ENCODE results near the gene LRRC61.
"Not testable (repeated sequence)": the region's sequence is repeated elsewhere in the genome, so short reads cannot be mapped to it uniquely, and the experiment has no call there.

Gene LRRC61

GRCh38 chr7:150306377-150306776, 16.8 kb upstream of the LRRC61 start:
- CTCF ChIA-PET, result interaction anchor here (0.9 kb wide), 1 partner anchor 127 kb away, joined by 3 read pairs; no protein-coding TSS in a partner anchor
- POLR2A ChIA-PET; H3K4me1 ChIP-seq (ENCODE audit: control insufficient read depth, insufficient read depth, low read length); H3K4me3 ChIP-seq (ENCODE audit: low read depth, low read length); H3K9me3 ChIP-seq (ENCODE audit: control insufficient read depth, insufficient read depth, low read depth, low read length); H3K27ac ChIP-seq (ENCODE audit: extremely low read depth, low read depth, low read length); H3K36me3 ChIP-seq (ENCODE audit: control insufficient read depth in 2 of 2, insufficient read depth in 1 of 2, low read length in 2 of 2): not testable (repeated sequence)
- TF ChIP-seq SCRT1 (tag by site-specific recombination; IDR thresholded peaks at IDR 0.05; ENCODE audit: borderline replicate concordance) (0 out of 2 replicates have a peak, but pooled peaks have one; percentile 16), SCRT2 (tag by site-specific recombination; IDR thresholded peaks at IDR 0.05) (peak; percentile 47; the same call in 1 of the 2 replicates)

- POLR2A ChIA-PET, result no interaction called here
- Histone ChIP-seq H3K36me3 (ENCODE audit: control insufficient read depth in 2 of 2, insufficient read depth in 1 of 2, low read length in 2 of 2) (no peaks in the 10 kb centered on the region), H3K27ac (ENCODE audit: extremely low read depth, low read depth, low read length) (no peak overlapping the region), H3K9me3 (ENCODE audit: control insufficient read depth, insufficient read depth, low read depth, low read length) (no peaks in the 10 kb centered on the region), H3K4me1 (ENCODE audit: control insufficient read depth, insufficient read depth, low read length) (no peaks in the 10 kb centered on the region), H3K4me3 (ENCODE audit: low read depth, low read length) (no peak overlapping the region)
- CTCF ChIA-PET, result interaction anchor here (0.7 to 0.9 kb wide), 2 partner anchors 126 to 330 kb away, joined by 3 read pairs; no protein-coding TSS in a partner anchor
- peak; percentile 43 for TF ChIP-seq SETDB1 (IDR thresholded peaks at IDR 0.05; ENCODE audit: insufficient read length, low read length)
- no peak for TF ChIP-seq ZNF133 (tag by site-specific recombination; IDR thresholded peaks at IDR 0.05)
These were observed 16.0 kb upstream of the LRRC61 start for GRCh38 chr7:150307129-150307528.

- ChIA-PET CTCF (interaction anchor here (0.7 to 0.9 kb wide), 2 partner anchors 114 to 331 kb away, joined by 3 to 5 read pairs; no protein-coding TSS in a partner anchor), POLR2A (interaction anchor here (0.7 kb wide), 1 partner anchor 47 kb away, joined by 3 read pairs; no protein-coding TSS in a partner anchor)
- Histone ChIP-seq H3K36me3 (ENCODE audit: control insufficient read depth in 2 of 2, insufficient read depth in 1 of 2, low read length in 2 of 2) (no peaks in the 10 kb centered on the region), H3K4me1 (ENCODE audit: control insufficient read depth, insufficient read depth, low read length) (no peaks in the 10 kb centered on the region), H3K4me3 (ENCODE audit: low read depth, low read length) (no peak overlapping the region), H3K27ac (ENCODE audit: extremely low read depth, low read depth, low read length) (no peak overlapping the region), H3K9me3 (ENCODE audit: control insufficient read depth, insufficient read depth, low read depth, low read length) (no peaks in the 10 kb centered on the region)
- no peak for TF ChIP-seq ZNF585B (tag by site-specific recombination; IDR thresholded peaks at IDR 0.05)
These were observed 15.3 kb upstream of the LRRC61 start for GRCh38 chr7:150307904-150308303.

GRCh38 chr7:150308575-150308974, 14.6 kb upstream of the LRRC61 start:
- no peaks in the 10 kb centered on the region for H3K36me3 ChIP-seq (ENCODE audit: control insufficient read depth in 2 of 2, insufficient read depth in 1 of 2, low read length in 2 of 2)
- TF ChIP-seq ZNF664 (tag by site-specific recombination; IDR thresholded peaks at IDR 0.05), result no peak
- TF ChIP-seq HIC1 (tag by site-specific recombination; IDR thresholded peaks at IDR 0.05), result no peak
- no peak for TF ChIP-seq ZNF501 (tag by site-specific recombination; IDR thresholded peaks at IDR 0.05)
- no peak for TF ChIP-seq ZNF843 (tag by site-specific recombination; IDR thresholded peaks at IDR 0.05)
- ChIA-PET CTCF (interaction anchor here (0.6 to 0.9 kb wide), 4 partner anchors 11 to 480 kb away, joined by 3 to 5 read pairs (median 4); no protein-coding TSS in a partner anchor), POLR2A (interaction anchor here (0.7 kb wide), 1 partner anchor 46 kb away, joined by 3 read pairs; no protein-coding TSS in a partner anchor)
- H3K4me3 ChIP-seq (ENCODE audit: low read depth, low read length), result no peak overlapping the region
- no peaks in the 10 kb centered on the region for H3K4me1 ChIP-seq (ENCODE audit: control insufficient read depth, insufficient read depth, low read length)
- no peaks in the 10 kb centered on the region for H3K9me3 ChIP-seq (ENCODE audit: control insufficient read depth, insufficient read depth, low read depth, low read length)
- no peak overlapping the region for H3K27ac ChIP-seq (ENCODE audit: extremely low read depth, low read depth, low read length)

- Histone ChIP-seq H3K36me3 (ENCODE audit: control insufficient read depth in 2 of 2, insufficient read depth in 1 of 2, low read length in 2 of 2) (no peaks in the 10 kb centered on the region), H3K4me3 (ENCODE audit: low read depth, low read length) (no peak overlapping the region), H3K4me1 (ENCODE audit: control insufficient read depth, insufficient read depth, low read length) (no peaks in the 10 kb centered on the region), H3K27ac (ENCODE audit: extremely low read depth, low read depth, low read length) (no peak overlapping the region), H3K9me3 (ENCODE audit: control insufficient read depth, insufficient read depth, low read depth, low read length) (no peaks in the 10 kb centered on the region)
- POLR2A ChIA-PET, result no interaction called here
- TF ChIP-seq ZNF223 (tag by site-specific recombination; IDR thresholded peaks at IDR 0.05) (no peak), PRDM1 (tag by site-specific recombination; IDR thresholded peaks at IDR 0.05) (no peak), ZNF830 (tag by site-specific recombination; IDR thresholded peaks at IDR 0.05; ENCODE audit: low read depth) (no peak)
- CTCF ChIA-PET, result no interaction called here
These were observed 12.0 kb upstream of the LRRC61 start for GRCh38 chr7:150311146-150311545.
